Brain microvascular endothelial cell (primary cell): Measurements from ENCODE around the gene GPR132.
"Not testable (repeated sequence)": the region's sequence is repeated elsewhere in the genome, so short reads cannot be mapped to it uniquely, and the experiment has no call there.

Source experiments
- DNase-seq: peaks from one replicate; pipeline ENCODE4 v3.0.0-alpha.2; 2020
- H3K27ac ChIP-seq: fragments of 250-450 bp; sonication (Bioruptor Pico); 2 replicates; pipeline ENCODE4 v1.5.1; 2020; ENCODE audit warnings: mild to moderate bottlenecking, moderate library complexity
- H3K27me3 ChIP-seq: fragments of 250-450 bp; sonication (Bioruptor Pico); replicated peaks from 2 replicates; pipeline ENCODE4 v1.5.1; 2020; ENCODE audit warnings: mild to moderate bottlenecking
- H3K36me3 ChIP-seq: fragments of 250-450 bp; sonication (Bioruptor Pico); replicated peaks from 2 replicates; pipeline ENCODE4 v1.5.1; 2020; ENCODE audit warnings: mild to moderate bottlenecking
- H3K4me3 ChIP-seq: 2 replicates; pipeline ENCODE4 v1.5.1; 2011; ENCODE audit warnings: low read depth, mild to moderate bottlenecking, control low read depth, low read length, moderate library complexity
- in situ Hi-C: cut with HindIII; loops from 2 replicates; pipeline ENCODE4 v1.10.0; 2017; ENCODE audit warnings: low sequenced_read_pairs, low pct_ligation_motif_present
- TF ChIP-seq, protein P1 (sequence below): IDR thresholded peaks from 2 replicates; pipeline ENCODE4 v1.5.1; 2011; ENCODE audit warnings: low read depth, mild to moderate bottlenecking, moderate library complexity, low read length, control low read depth, inconsistent platforms; ENCODE audit errors: missing control alignments

Gene GPR132

DNA sequence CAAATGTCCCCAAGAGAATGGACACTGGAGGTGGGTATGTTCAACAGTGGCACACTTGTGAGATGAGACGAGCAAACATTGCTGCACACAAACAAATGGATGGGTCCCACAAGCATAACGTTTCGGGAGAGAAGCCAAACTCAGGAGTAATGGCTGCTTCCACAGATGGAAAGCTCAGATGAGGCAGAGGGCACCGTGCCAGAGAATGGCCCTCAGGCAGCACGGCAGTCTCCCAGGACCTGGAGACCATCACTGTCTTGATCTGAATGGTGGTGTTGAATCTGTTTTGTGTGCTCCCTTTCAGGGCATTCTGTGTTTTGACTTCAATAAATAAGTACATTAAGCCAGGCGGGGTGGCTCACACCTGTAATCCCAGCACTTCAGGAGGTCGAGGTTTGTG, 35.8 kb downstream of the GPR132 start:
- DNase-seq: no peak
- no peaks in the 10 kb centered on the region for H3K27me3 ChIP-seq
- H3K4me3 ChIP-seq: no peak overlapping the region
- in situ Hi-C loops: no loop called here
- no peaks in the 10 kb centered on the region for H3K36me3 ChIP-seq
- no peak overlapping the region for H3K27ac ChIP-seq
- TF ChIP-seq, protein P1, sequence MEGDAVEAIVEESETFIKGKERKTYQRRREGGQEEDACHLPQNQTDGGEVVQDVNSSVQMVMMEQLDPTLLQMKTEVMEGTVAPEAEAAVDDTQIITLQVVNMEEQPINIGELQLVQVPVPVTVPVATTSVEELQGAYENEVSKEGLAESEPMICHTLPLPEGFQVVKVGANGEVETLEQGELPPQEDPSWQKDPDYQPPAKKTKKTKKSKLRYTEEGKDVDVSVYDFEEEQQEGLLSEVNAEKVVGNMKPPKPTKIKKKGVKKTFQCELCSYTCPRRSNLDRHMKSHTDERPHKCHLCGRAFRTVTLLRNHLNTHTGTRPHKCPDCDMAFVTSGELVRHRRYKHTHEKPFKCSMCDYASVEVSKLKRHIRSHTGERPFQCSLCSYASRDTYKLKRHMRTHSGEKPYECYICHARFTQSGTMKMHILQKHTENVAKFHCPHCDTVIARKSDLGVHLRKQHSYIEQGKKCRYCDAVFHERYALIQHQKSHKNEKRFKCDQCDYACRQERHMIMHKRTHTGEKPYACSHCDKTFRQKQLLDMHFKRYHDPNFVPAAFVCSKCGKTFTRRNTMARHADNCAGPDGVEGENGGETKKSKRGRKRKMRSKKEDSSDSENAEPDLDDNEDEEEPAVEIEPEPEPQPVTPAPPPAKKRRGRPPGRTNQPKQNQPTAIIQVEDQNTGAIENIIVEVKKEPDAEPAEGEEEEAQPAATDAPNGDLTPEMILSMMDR: no peak

DNA sequence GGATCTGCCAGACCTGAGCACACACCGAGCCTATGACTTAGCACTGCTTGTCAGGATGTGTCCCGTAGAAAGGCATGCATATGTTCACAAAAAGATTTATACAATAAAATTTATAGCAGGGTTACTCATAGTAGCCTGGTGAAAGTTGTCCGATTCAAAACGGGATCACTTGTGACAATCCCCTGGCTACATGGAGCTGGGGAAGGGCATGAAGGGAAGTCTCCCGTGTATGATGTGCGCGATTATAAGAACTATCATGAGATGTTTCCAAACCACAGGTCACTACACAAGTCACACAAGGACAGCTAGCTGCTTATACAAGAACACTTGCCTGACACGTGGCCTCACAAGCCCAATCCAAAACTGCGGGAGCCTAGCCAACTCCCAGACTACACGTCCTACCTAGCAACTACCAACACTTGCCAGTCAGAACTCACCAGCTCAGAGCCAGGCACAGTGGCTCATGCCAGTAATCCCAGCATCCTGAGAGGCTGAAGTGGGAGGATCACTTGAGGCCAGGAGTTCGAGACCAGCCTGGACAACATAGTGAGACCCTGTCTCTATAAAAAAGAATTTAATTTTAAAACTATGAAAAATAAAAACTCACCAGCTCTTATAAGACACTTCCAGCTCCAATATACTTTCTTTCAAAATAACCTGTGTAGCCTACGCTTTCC, 36.8 kb downstream of the GPR132 start:
- Histone ChIP-seq H3K27ac (peak overlapping the region; percentile 28), H3K36me3 (no peaks in the 10 kb centered on the region), H3K27me3 (no peaks in the 10 kb centered on the region), H3K4me3 (no peak overlapping the region)
- TF ChIP-seq, protein P1: no peak
- DNase-seq: no peak
- in situ Hi-C loops: no loop called here

DNA sequence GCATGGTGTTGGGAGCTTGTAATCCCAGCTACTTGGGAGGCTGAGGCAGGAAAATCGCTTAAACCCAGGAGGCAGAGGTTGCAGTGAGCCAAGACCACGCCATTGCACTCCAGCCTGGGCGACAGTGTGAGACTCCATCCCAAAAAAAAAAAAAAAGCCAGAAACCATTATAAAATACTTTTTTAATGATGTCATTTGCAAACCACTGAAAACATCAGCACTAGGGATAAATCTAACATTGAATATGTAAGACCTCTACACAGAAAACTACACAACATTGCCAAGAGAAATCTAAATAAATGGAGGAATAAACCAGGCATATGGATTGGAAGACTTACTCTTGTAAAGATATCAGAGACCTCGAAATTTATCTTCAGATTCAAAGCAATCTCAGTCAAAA, 37.5 kb downstream of the GPR132 start:
- peak overlapping the region; percentile 98 for H3K27ac ChIP-seq
- H3K27me3 ChIP-seq, in situ Hi-C loops, DNase-seq, H3K4me3 ChIP-seq, H3K36me3 ChIP-seq: not testable (repeated sequence)

DNA sequence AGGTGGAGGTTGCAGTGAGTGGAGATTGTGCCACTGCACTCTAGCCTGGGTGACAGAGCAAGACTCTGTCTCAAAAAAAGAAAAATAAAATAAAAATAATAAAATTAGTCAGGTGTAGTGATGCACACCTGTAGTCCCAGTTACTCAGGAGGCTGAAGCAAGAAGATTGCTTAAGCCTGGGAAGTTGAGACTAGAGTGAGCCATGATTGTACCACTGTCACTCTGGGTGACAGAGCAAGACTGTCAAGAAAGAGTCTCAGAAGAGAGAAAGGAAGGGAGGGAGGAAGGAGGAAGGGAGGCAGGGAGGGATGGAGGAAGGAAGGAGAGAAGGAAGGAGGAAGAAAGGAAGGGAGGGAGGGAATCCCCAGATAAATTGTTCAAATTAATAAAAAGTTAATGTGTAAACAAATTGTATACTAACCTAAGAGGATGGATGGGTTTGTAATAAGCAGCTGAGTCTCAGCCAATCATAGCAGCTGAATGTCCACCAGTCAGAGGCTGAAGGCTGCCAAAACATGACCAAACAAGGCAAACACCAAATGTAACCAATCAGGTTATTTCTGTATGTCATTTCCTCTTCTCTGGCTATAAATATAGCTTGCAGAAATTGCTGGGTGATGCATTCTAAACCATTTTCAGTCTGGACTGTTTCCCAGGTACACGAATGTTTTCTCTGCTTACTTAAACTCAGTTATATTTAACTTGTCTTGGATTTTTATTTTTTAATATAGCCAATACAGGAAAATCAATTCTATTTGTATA, 38.2 kb downstream of the GPR132 start:
- Histone ChIP-seq H3K4me3 (no peak overlapping the region), H3K36me3 (no peaks in the 10 kb centered on the region), H3K27ac (peak overlapping the region; percentile 98), H3K27me3 (no peaks in the 10 kb centered on the region)
- in situ Hi-C loops: no loop called here
- TF ChIP-seq, protein P1: no peak
- DNase-seq: peak; percentile 58

DNA sequence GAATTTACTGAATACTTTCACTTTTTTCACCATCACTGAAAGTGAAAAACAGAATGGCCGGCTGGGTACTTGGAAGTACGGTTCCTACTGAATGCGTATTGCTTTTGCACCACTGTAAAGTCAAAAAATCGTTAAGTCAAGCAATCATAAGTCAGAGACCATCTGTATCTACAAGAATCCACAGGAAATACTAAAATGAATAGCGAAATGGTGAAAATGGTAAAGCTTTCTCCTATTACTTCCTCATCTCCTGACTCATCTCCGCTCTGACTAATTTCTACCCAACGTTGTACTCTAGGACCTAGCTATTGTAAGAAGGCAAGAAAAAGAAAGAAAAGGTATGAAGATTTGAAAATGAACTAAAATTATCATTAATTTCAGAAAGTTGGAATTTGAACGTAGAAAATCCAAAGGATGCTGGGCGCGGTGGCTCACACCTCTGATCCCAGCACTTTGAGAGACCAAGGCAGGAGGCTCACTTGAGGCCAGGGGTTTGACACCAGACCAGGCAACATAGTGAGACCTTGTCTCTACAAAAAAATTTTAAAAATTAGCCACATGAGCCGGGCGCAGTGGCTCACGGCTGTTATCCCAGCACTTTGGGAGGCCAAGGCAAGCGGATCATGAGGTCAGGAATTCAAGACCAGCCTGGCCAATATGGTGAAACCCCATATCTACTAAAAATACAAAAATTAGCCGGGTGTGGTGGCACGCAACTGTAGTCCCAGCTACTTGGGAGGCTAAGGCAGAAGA, 39.0 kb downstream of the GPR132 start:
- in situ Hi-C loops: no loop called here
- Histone ChIP-seq H3K27ac (peak overlapping the region; percentile 98), H3K27me3 (no peaks in the 10 kb centered on the region), H3K36me3 (no peaks in the 10 kb centered on the region), H3K4me3 (no peak overlapping the region)
- TF ChIP-seq, protein P1: no peak
- peak; percentile 77 for DNase-seq

DNA sequence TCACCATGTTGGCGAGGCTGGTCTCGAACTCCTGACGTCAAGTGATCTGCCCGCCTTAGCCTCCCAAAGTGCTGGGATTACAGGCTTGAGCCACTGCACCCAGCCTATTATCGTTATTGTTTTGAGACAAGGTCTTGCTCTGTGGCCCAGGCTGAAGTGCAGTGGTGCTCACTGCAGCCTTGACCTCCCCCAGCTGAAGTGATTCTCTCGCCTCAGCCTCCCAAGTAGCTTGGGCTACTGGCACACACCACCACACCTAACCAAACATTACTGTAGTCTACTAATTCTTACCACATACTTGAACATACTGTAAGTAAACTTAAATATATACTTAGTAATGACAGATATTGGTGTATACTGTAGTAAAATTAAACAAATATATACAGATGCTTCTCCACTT, 39.8 kb downstream of the GPR132 start:
- Histone ChIP-seq H3K27ac (peak overlapping the region; percentile 98), H3K4me3 (no peak overlapping the region), H3K27me3 (no peaks in the 10 kb centered on the region), H3K36me3 (no peaks in the 10 kb centered on the region)
- TF ChIP-seq, protein P1: no peak
- in situ Hi-C loops: no loop called here
- DNase-seq: no peak
